Suppressor macrophage treated with lipopolysaccharide for 4 hours (primary cell): Measurements from ENCODE around the gene GJB2.

Experiments used
- DNase-seq: peaks from one replicate; pipeline ENCODE4 v3.0.0-alpha.2; 2020

Gene GJB2

DNA sequence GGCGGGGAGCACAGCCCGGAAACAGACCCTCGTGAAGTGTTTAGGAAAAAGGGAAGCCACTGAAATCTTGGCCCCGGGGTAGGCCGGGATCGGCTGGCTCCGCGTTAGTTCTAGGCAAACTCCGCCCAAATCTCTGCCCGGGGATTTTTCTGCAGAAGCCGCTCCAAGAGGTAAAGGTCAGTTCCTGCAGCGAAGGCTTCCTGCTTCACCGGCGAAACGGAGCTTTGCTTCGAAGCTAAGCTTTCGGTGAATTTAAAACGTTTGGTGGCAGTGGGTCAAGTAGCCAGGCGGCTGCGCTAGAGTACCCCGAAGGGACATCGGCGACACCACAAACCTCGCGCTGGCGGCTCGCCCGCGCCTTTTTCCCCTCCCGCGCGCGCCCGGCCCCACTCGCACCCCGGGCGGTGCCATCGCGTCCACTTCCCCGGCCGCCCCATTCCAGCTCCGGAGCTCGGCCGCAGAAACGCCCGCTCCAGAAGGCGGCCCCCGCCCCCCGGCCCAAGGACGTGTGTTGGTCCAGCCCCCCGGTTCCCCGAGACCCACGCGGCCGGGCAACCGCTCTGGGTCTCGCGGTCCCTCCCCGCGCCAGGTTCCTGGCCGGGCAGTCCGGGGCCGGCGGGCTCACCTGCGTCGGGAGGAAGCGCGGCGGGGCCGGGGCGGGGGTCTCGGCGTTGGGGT lies 441 bp downstream of the GJB2 start:
- peak; percentile 64 for DNase-seq

DNA sequence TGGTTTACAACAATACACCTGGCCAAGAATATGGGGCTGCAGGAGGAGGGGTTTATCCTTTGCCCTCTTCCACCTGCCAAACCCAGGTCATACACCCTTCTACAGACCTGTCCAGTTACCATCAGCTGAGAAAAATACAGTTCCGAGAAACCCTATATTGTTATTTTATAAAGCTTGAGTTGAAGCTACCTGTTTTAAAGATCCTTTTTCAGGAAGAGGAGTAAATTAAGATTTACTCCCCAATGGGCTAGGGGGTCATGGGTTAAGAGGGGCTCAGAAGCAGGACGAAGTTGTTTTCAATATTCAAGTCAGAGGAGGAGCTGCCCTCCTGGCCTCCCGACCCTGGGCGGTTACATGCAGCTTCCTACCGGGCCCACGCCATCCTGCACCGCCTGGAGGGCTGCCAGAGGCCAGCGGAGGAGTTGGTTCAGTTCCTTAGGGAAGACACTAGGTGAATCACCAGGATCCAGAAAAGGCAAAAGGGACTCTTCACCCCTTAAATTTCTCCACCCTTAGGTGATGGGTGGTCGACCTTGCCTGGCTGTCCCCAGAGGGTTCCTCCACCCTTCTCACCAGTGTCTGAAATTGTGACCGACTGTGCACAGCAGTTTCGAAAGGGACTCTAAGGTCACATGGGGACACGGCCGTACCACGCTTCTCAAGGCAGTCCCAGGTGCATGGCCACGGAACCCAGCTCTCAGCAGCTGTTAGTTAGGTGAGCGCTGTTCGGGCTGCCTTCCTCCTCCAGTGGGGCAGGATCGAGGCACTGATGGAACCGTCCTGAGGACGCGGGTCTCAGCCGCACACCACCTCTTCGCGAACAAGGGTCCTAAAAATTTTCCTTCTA lies 1.2 kb downstream of the GJB2 start:
- DNase-seq, result peak; percentile 25

DNA sequence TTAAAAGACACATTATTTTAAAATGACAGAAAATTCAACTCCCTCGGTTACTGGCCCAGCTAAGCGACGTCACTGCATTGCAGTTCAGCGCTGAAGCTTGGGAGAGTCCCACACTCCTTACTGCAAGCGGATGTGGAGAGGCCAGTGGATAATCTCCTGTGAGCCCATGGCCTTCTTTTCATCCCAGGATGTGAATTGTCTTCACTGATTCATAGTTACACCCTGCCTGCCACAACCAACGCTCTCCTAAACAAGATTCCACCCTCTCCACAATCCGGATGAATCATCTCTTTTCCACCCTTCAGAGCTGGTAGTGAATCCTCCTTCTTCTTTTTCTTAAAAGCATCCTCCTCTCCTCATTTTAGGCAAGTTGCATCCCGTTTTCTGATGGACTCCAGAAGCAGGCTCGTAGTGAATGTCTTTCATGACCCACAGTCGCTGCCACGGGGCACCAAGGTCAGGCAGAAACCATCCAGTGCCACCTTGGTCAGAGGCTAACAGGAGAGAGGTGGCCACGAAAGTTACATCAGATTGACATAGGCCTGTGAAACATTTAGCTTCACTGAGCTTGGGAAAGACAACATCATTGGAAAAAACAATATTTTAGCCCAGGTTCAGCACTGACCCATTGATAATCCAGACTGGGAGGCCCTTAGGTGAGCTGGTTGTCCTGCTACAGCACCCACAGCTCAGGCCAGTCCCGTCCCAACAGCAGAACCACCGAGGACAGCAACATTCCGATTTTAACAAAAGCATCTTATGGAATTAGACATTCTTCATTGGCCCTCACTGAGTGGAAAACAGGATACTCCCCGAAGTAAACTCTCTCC lies 2.0 kb downstream of the GJB2 start:
- no peak for DNase-seq

- no peak for DNase-seq
These were observed 2.7 kb downstream of the GJB2 start for GRCh38 chr13:20190076-20190475.

GRCh38 chr13:20188667-20189553 lies 3.8 kb downstream of the GJB2 start:
- peak; percentile 58 for DNase-seq

DNA sequence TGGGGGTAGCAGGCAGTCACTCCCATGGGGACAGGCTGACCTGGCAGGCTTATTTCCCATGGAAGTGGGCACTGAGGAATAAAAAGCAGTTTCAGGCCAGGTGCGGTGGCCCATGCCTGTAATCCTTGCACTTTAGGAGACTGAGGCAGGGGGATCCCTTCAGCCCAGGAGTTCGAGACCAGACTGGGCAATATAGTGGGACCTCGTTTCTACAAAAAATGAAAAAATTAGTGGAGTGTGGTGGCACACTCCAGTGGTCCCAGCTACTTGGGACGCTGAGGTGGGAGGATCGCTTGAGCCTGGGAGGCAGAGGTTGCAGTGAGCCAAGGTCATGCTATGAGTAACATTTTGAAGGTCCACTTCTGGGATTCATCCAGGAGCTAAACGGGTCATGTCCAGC lies 6.0 kb downstream of the GJB2 start:
- DNase-seq, result no peak

- no peak for DNase-seq
These were observed 7.2 kb downstream of the GJB2 start for GRCh38 chr13:20185366-20186056.

GRCh38 chr13:20182231-20182846 lies 10.4 kb downstream of the GJB2 start:
- peak; percentile 84 for DNase-seq

DNA sequence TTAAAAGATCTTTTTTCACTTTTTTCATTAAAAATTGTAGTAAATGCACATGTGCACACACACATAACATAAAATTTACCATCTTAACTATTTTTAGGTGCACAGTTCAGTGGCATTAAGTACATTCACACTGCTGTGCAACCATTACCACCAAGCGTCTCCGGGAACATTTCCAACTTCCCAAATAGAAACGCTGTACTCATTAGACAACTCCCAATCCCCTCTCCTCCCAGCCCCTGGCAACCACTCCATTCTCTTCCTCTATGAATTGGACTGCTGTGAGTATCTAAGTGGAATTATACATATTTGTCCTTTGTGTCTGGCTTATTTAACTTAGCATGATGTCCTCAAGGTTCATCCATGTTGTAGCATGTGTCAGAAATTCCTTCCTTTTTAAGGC lies 11.6 kb downstream of the GJB2 start:
- DNase-seq, result no peak

DNA sequence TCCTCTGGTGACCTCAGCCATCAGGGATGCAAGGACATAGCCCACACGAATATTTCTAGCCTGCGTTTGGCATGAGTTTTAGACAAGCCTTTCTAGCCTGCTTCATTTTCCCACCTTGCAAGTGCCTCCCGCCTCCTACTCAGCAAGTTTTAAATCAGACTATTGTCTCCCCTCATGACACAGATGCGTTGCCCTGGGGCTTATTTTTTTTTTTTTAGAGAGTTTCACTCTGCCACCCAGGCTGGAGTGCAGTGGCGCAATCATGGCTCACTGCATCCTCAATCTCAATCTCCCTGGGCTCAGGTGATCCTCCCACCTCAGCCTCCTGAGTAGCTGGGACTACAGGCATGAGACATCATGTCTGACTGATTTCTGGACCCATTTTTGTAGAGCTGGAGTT lies 14.6 kb downstream of the GJB2 start:
- DNase-seq, result no peak

- no peak for DNase-seq
These were observed 15.5 kb downstream of the GJB2 start for GRCh38 chr13:20177049-20177831.

DNA sequence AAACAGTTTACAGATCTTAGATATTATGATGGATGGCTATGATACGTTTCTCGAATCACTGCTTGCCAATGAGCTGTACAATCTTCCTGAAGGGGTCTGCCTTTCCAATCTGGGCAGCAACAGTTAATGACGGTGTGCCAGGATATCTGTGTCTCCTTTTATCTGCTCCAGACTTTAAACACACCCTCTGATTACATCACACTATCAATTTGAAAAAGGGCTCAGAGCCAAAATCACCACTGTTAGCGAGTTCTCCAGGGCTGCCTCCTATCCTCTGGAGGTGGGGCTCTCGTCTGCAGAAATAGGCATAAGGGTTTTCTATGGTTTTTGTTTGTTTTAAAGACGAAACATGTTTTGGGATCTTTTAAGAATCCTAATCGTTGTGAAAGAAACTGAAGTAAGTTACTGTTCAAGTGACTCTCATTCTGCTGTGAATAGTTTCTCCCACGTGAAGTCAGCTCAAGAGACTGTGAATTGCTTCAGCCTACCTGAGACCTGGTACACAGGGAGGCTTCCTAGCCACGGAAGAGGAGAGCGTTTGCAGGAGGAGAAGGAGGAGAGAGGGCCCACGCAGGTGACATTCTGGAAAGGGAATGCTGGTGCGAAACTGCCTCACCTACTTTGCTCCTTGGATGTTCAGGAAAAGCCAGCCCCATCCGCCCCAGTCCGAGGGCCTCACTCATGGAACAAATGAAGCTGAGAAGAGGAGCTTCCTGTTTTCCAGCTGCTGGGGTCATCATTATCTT lies 16.7 kb downstream of the GJB2 start:
- DNase-seq, result no peak

- DNase-seq, result no peak
These were observed 17.3 kb downstream of the GJB2 start for GRCh38 chr13:20175406-20175794.

GRCh38 chr13:20174656-20175405 lies 17.9 kb downstream of the GJB2 start:
- peak; percentile 99 for DNase-seq

GRCh38 chr13:20173116-20173746 lies 19.5 kb downstream of the GJB2 start:
- peak; percentile 60 for DNase-seq

DNA sequence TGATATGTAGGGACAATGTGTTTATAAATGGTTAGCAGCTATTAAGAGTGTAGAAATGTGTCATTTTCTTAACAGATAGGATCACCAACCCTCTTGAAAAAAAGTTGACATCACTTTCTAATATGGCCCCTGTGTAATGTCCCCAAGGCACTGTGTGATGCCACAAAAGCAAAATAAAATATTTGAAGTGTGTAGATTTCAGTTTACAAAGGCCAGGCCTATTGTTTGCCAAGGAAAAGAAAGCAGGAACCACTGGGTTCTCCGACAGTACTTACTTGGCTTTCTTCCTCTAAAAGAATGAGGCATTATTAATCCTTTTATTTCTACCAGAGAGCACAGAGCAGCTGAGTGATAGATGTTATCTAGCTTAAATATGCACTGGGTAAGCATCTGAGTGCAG lies 21.4 kb downstream of the GJB2 start:
- no peak for DNase-seq

DNA sequence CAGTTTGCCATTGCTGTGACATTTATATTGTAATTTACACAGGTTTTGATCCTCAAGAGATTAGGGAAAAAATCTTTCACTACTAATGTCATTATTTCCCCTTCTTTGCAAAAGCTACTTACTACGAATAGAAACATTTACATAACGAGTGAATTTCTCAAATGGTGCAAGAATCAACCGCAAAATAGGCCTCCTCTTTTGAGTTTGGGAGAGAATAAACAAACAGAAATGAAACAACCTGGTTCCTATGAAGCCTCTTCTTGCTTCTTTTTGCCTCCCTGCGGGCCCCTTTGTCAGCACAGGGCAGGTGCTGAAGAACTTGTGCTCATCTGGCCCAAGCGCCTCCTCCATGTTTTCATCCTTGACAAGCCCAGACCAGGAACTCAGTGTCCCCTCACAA lies 21.8 kb downstream of the GJB2 start:
- no peak for DNase-seq

GRCh38 chr13:20168396-20168795 lies 24.3 kb downstream of the GJB2 start:
- no peak for DNase-seq
